ENCODE data around the gene COX7A2L. TPM values are rescaled to one million over a fixed set of nuclear protein-coding genes. Genes with fewer than 3 reads are reported as not detected.

Gene COX7A2L
- total and polyA plus RNA-seq, 2 of the 8 experiments (the other 6 are each of a cell fraction or from before 2014, with no cell fraction given) = 85.6 to 114 TPM

DNA sequence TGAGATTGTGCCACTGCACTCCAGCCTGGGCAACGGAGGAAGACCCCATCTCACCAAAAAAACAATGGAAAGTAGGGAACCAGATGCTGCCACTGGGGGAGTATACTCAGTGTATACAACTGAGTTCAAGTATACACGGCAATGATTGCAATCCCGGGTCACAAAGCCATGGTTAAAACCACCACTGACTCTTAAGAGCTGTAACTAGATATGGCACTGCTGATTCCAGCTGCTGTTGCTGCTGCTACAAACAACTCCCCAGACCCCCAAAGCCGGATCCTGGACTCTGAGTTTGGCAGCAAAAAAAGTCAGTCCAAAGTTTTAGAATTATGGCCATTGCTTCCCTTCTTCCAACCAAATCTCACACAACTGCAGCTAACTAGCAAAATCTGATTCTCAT is 43.7 kb upstream of the COX7A2L start:
- Histone ChIP-seq H4K20me1 (replicated peaks in 1 of 2; ENCODE audit: control insufficient read depth in 1 of 2, insufficient read depth in 2 of 2, low read length in 2 of 2) (no peaks in the 10 kb centered on the region), H2AK5ac (ENCODE audit: low read depth, low read length) (no peak overlapping the region), H3K4me1 (replicated peaks in 1 of 4; ENCODE audit: control insufficient read depth in 3 of 4, insufficient read depth in 4 of 4, low read length in 3 of 4) (no peaks in the 10 kb centered on the region), H2BK20ac (ENCODE audit: low read length) (no peak overlapping the region), H3K27me3 (replicated peaks in 1 of 4; ENCODE audit: control insufficient read depth in 3 of 4, extremely low read depth in 1 of 4, insufficient read depth in 3 of 4, low read length in 3 of 4) (no peaks in the 10 kb centered on the region), H2BK15ac (ENCODE audit: low read length) (no peak overlapping the region), H2AFZ (ENCODE audit: low read length) (no peak overlapping the region), H3K79me2 (ENCODE audit: control insufficient read depth in 1 of 2, insufficient read depth in 2 of 2, low read length in 2 of 2) (no peaks in the 10 kb centered on the region), H3K9me3 (ENCODE audit: insufficient read depth in 2 of 2, low read depth in 1 of 2, low read length in 1 of 2) (peaks cover 2 to 12% of the 10 kb centered on the region in 2 experiments; a peak in 3 of 4 replicates), H4K91ac (replicated peaks; ENCODE audit: insufficient read length, low read length) (no peak overlapping the region), H3K56ac (replicated peaks; ENCODE audit: insufficient read length, low read depth, low read length) (no peak overlapping the region), H3K4ac (replicated peaks; ENCODE audit: insufficient read length, low read depth, low read length) (no peak overlapping the region), H3K18ac (ENCODE audit: extremely low read depth, low read length) (no peak overlapping the region), H3K4me3 (ENCODE audit: extremely low read depth in 1 of 4, insufficient read depth in 2 of 4, low read depth in 3 of 4, low read length in 4 of 4) (no peak overlapping the region), H3K79me1 (ENCODE audit: low read depth, low read length) (no peaks in the 10 kb centered on the region; the same call in 1 of the 2 replicates), H3K4me2 (ENCODE audit: insufficient read depth in 1 of 2, low read depth in 2 of 2, low read length in 2 of 2) (no peak overlapping the region), H2BK12ac (ENCODE audit: low read depth, low read length) (no peak overlapping the region), H4K5ac (ENCODE audit: insufficient read length, low read depth, low read length) (no peak overlapping the region), H3K36me3 (ENCODE audit: control insufficient read depth in 2 of 4, insufficient read depth in 4 of 4, low read length in 3 of 4) (peaks cover 0 to 8% (median 3%) of the 10 kb centered on the region in 4 experiments; a peak in 3 of 8 replicates), H4K8ac (ENCODE audit: extremely low read depth, insufficient read depth, low read length) (no peak overlapping the region), H3K14ac (ENCODE audit: insufficient read length) (no peak overlapping the region), H3K9ac (replicated peaks in 1 of 4; ENCODE audit: extremely low read depth in 1 of 4, low read depth in 3 of 4, low read length in 3 of 4) (no peak overlapping the region; a peak in 1 of 7 replicates), H3K23me2 (ENCODE audit: low read depth, low read length) (no peaks in the 10 kb centered on the region), H3K23ac (ENCODE audit: insufficient read length) (no peak overlapping the region), H2BK120ac (replicated peaks; ENCODE audit: low read depth, low read length) (no peak overlapping the region), H3K27ac (ENCODE audit: low read depth, low read length) (no peak overlapping the region), H2BK5ac (ENCODE audit: low read depth, low read length) (no peak overlapping the region)
- WGBS, 2 experiments (ENCODE audit: extremely low coverage in 1 of 2, insufficient coverage in 1 of 2, insufficient read length in 1 of 2, insufficient replicate concordance in 2 of 2, low coverage in 1 of 2, low lambda C conversion rate in 2 of 2, missing lambda C conversion rate in 1 of 2) = 93% methylated on average over 4 of the region's 4 CpGs; no CpG with 5 or more reads in 1 of the 2 experiments
- no peak for TF ChIP-seq BRCA1 (IDR thresholded peaks at IDR 0.05; ENCODE audit: low read depth, low read length)
- TF ChIP-seq KDM1A (IDR thresholded peaks at IDR 0.05; ENCODE audit: borderline replicate concordance, low read length) = no peak
- no peak for TF ChIP-seq TBP (IDR thresholded peaks at IDR 0.05; ENCODE audit: low read depth, low read length)
- no peak for TF ChIP-seq SRF (IDR thresholded peaks at IDR 0.05; ENCODE audit: low read depth, low read length)
- TF ChIP-seq GABPA (IDR thresholded peaks at IDR 0.05; ENCODE audit: borderline replicate concordance, insufficient read depth, low read length) = no peak
- no peak for TF ChIP-seq NRF1 (IDR thresholded peaks at IDR 0.05; ENCODE audit: low read depth, low read length)
- no peak for TF ChIP-seq EZH2 (IDR thresholded peaks at IDR 0.05; ENCODE audit: low read depth, low read length, severe bottlenecking)
- TF ChIP-seq RBBP5 (IDR thresholded peaks at IDR 0.05; ENCODE audit: borderline replicate concordance, low read depth, low read length) = no peak
- TF ChIP-seq JUND (IDR thresholded peaks at IDR 0.05; ENCODE audit: low read length) = no peak
- TF ChIP-seq JUN (IDR thresholded peaks at IDR 0.05; ENCODE audit: low read depth, low read length) = no peak
- POLR2A ChIA-PET (ENCODE audit: partially characterized antibody) = interaction anchor here (0.6 to 1.5 kb wide), 3 partner anchors 11 to 31 kb away, joined by 3 to 6 read pairs (median 3); no protein-coding TSS in a partner anchor
- no peak for FAIRE-seq
- no peak for DNase-seq (ENCODE audit: low read depth in 1 of 2, low spot score in 2 of 2)
- CTCF ChIA-PET (ENCODE audit: partially characterized antibody) = interaction anchor here (0.7 to 1.3 kb wide), 7 partner anchors 12 to 362 kb away, joined by 3 to 5 read pairs (median 4); no protein-coding TSS in a partner anchor

Data from H1 (cell line).